ENCODE data around the gene RNF186.
"Not testable (repeated sequence)": the region's sequence is repeated elsewhere in the genome, so short reads cannot be mapped to it uniquely, and the experiment has no call there.

RNF186 gene

DNA sequence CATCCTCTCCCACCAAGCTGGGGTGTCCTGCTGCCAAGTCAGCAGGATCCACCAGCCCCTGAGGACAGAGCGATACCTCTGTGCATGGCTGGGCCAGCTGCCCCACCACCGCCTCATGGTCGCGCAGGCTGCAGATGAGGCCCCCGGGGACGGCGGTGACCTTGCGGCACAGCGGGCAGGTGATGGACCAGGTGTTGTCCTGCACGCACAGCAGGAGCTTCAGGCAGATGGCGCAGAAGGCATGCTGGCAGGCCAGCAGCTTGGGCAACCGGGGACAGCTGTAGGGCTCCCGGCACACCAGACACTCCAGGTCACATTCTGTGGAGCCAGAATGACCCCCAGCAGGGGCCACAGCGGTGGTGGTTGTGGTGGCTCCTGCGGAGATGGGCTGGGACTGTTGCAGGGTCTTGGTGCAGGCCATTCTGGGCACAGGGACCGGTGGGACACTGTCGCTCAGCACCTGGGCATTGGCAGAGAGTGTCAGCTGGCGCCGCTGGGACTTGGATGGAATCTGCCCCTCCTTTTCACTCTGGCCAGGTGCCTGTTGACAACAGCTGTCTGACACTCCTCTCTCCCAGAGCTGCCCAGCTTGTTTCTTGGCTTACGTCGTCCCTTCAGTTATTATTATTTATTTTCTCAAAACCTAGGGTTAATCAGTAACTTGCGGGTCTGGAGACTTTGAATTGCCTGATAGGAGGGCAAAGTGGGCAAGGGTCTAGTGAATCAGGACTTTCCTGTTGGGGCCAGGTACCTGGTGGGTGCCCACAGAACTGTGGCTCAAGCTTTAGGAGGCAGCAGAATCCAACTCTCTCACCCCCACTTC, at the start of gene RNF186:
TSS of gene RNF186 (minus strand) at position 603 of the 823 bp plus-strand sequence. CDS start at position 421, 182 bp downstream.
- DNase-seq (ENCODE audit: low read depth in 2 of 2, low spot score in 1 of 2), result no peak

DNA sequence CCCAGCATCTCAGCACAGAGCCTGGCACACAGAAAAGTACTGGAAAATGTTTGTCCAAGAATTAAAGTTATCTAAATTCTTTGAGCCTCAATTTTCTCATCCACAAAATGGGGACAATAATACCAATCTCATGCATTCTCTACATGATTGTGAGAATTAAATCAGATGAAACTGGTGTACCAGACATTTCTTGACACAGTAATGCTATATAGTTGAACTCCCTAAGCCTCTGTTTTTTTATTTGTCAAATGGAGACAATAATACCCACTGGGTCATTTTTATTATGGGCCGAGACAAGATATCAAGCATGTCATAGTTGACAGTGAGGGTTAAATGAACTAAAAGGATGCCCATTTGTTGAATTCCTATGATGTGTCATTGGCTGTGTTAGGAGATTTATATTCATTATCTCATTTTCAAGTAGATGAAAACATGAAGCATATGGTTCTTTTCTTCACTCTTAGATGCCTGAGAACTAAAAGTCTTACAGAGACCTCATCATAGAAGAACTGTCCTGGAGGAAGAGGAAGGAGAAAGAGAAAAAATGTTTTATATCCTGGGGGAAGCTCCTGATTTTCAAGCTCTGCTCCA, 49.6 kb upstream of the RNF186 start:
- DNase-seq (ENCODE audit: low read depth in 2 of 2, low spot score in 1 of 2), result no peak

GRCh38 chr1:19862944-19863343, 47.9 kb upstream of the RNF186 start:
- no peak for DNase-seq (ENCODE audit: low read depth in 2 of 2, low spot score in 1 of 2)

GRCh38 chr1:19861842-19862530, 46.9 kb upstream of the RNF186 start:
- DNase-seq (ENCODE audit: low read depth in 2 of 2, low spot score in 1 of 2), result no peak

DNA sequence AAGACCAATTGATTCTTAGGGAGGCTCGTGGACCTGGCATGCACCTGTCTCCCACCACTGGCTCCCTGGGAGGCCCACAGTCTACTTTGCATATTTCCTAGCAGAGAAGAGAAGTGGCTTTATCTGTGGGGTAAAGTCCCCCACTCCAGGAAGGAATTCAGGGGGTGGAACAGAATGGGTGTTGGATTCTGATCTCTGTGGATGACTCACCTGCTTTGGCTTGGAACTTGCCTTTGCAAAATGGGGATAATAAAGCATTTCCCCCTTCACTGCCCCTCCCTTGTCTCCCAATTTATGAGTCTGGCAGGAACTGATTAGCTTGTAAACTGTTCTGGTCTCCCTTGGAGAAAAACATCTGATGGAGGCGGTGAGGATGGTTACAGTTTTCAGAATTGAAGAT, 46.0 kb upstream of the RNF186 start:
- DNase-seq (ENCODE audit: low read depth in 2 of 2, low spot score in 1 of 2), result no peak

DNA sequence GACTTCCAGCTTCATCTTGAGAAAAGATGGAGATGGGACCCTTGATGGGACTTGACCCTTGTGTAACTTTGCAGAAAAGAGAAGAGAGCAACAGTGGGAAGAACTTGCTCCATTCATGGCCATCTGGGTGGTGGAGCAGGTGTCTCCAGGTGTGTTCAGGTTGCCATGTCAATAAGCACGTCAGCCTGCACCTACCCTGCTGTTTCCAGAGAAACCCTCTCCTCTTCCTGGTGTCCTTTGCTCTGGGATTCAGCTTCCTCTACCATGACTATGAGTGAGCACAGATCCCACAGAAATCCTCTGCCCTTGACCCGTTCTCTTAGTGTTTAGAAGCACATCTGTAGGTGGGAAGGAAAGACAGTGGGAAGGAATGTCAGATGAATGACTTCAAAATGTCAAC, 45.3 kb upstream of the RNF186 start:
- DNase-seq (ENCODE audit: low read depth in 2 of 2, low spot score in 1 of 2), result no peak

DNA sequence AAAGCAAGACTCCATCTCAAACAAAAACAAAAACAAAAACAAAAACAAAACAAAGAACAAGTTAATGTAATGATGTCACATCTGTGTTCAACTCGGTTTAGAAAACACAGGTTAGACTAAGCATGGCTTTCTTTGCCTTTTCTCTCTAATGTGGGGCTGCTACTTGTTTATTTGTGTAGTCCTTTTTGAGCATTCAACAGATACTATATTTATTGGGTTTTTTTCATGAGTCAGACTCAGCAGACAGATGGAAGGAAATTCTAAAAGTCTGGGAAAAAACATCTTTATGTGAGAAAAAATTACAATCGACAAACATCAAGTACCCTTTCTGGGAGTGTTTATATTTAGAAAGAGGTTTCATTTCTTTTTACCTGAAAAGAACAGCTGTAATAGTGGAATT, 44.8 kb upstream of the RNF186 start:
- DNase-seq (ENCODE audit: low read depth in 2 of 2, low spot score in 1 of 2), result no peak

- no peak for DNase-seq (ENCODE audit: low read depth in 2 of 2, low spot score in 1 of 2)
These were observed 43.8 kb upstream of the RNF186 start for GRCh38 chr1:19858893-19859292.

DNA sequence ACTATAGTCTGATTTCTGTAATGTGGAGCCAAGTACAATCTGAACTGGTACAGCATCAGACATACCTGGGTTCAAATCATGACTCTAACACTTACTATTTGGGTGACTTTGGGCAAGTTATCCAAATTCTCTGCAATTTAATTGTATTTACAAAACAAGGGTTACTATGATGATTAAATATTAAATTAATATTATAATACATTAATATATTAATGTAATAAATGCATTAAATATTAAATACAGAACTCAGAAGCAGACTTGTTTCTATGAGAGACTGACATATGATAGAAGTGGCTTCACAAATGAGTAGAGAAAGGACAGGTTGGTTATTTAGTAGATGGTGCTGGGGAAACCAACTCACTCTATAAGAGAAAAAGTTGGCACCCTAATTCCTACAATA, 39.8 kb upstream of the RNF186 start:
- DNase-seq (ENCODE audit: low read depth in 2 of 2, low spot score in 1 of 2), result no peak

- no peak for DNase-seq (ENCODE audit: low read depth in 2 of 2, low spot score in 1 of 2)
These were observed 37.0 kb upstream of the RNF186 start for GRCh38 chr1:19852036-19852435.

GRCh38 chr1:19850214-19850613, 35.1 kb upstream of the RNF186 start:
- no peak for DNase-seq (ENCODE audit: low read depth in 2 of 2, low spot score in 1 of 2)

DNA sequence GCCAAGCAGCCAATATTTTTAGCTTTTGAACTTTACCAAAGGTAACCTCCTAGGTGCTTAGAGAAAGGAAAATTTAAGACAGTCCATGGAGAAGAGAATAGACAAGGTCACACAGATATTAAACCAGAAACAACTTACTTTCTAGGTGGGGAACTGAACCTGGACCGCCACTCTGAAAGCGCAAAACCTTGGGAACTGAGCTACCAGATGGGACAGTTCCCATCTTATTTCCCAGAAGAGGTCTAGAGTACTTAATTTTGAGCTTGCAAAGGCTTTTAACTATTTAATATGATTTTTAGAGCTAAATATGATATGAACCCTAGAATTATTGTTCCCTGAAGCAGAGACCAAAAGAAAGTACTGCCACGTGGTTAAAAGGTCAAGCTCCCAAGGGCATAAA, 34.2 kb upstream of the RNF186 start:
- not testable (repeated sequence) for DNase-seq (ENCODE audit: low read depth in 2 of 2, low spot score in 1 of 2)

GRCh38 chr1:19847334-19847733, 32.3 kb upstream of the RNF186 start:
- DNase-seq (ENCODE audit: low read depth in 2 of 2, low spot score in 1 of 2), result not testable (repeated sequence)

GRCh38 chr1:19846338-19846737, 31.3 kb upstream of the RNF186 start:
- no peak for DNase-seq (ENCODE audit: low read depth in 2 of 2, low spot score in 1 of 2)

GRCh38 chr1:19845555-19845954, 30.5 kb upstream of the RNF186 start:
- DNase-seq (ENCODE audit: low read depth in 2 of 2, low spot score in 1 of 2), result no peak

GRCh38 chr1:19844731-19845495, 29.8 kb upstream of the RNF186 start:
- no peak for DNase-seq (ENCODE audit: low read depth in 2 of 2, low spot score in 1 of 2)

GRCh38 chr1:19840228-19840627, 25.1 kb upstream of the RNF186 start:
- no peak for DNase-seq (ENCODE audit: low read depth in 2 of 2, low spot score in 1 of 2)

- DNase-seq (ENCODE audit: low read depth in 2 of 2, low spot score in 1 of 2), result no peak
These were observed 22.8 kb upstream of the RNF186 start for GRCh38 chr1:19837866-19838265.

DNA sequence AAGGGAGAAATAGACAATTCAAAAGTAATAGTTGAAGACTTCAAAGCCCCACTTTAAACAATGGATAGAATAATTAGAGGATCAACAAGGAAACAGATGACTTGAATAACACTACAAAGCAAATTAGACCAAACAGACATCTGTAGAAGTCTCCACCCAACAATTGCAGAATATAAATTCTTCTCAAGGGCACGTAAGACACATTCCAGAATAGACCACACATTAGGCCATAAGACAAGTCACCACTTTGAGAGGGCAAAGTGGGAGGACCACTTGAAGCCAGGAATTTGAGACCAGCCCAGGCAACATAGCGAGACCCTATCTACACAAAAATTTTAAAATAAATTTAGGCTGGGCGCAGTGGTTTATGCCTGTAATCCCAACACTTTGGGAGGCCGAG, 20.5 kb upstream of the RNF186 start:
- DNase-seq (ENCODE audit: low read depth in 2 of 2, low spot score in 1 of 2), result no peak

DNA sequence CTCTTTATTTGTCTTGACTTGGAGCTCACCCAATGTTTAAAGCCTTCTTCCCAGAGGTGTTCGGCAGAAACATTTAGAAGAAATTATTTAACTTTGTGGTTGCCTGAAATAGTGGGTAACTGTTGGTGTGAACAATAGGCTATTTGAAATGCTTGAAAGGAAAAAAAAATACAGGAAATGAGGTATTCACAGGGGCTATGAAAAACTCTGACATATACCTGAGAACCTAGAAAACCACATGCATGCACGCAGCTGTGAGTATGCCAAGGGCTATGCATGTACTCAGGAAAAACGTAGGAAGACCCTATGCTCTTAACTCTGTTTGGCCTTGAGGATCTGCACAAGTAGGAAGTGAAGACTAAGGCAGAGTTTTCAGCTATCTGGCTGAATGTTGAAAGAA, 16.4 kb upstream of the RNF186 start:
- DNase-seq (ENCODE audit: low read depth in 2 of 2, low spot score in 1 of 2), result no peak

- no peak for DNase-seq (ENCODE audit: low read depth in 2 of 2, low spot score in 1 of 2)
These were observed 13.5 kb upstream of the RNF186 start for GRCh38 chr1:19828546-19828945.
